Gastroesophageal sphincter (tissue), 3 donors: ENCODE measurements around the gene GDF2.

ENCODE experiments used
- EP300 ChIP-seq: sonication (generic); formaldehyde crosslinking; IDR thresholded peaks from one replicate; pipeline ENCODE4 v1.6.1; 2017; ENCODE audit warnings: antibody characterized with exemption, mild to moderate bottlenecking
- POLR2A ChIP-seq, 2 donors: fragments of 450-650 bp; IDR thresholded peaks; one replicate each; pipeline ENCODE4 v1.6.1; 2017; ENCODE audit warnings: antibody characterized with exemption in 2 of 2, mild to moderate bottlenecking in 2 of 2, moderate library complexity in 1 of 2
- POLR2AphosphoS5 ChIP-seq: sonication (generic); formaldehyde crosslinking; IDR thresholded peaks from one replicate; pipeline ENCODE4 v1.6.1; 2017; ENCODE audit warnings: antibody characterized with exemption
- TF ChIP-seq, protein P1 (sequence below), 4 experiments: fragments of 200-600 bp in 2 of 4; fragments of 450-650 bp in 2 of 4; sonication (generic) in 1 of 4; IDR thresholded peaks; one replicate each; pipeline ENCODE4 v1.5.1; 2017 to 2019; ENCODE audit warnings: antibody characterized with exemption in 4 of 4, mild to moderate bottlenecking in 2 of 4, moderate library complexity in 2 of 4

DNA sequence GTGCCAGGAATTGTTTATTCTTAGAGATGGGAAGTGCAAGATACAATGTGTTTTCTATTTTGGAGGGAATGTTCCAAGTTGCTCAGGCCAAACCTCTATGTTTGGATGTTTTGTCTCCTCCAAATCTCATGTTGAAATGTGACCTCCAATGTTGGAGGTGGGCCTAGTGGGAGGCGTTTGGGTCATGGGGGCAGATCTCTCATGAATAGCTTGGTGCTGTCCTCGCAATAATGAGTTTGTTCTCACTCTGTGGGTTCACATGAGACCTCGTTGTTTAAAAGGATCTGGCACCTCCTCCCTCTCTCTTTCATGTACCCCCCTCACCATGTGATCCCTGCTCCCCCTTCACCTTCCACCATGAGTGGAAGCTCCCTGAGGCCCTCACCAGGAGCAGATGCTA is 30.6 kb upstream of the GDF2 start:
- TF ChIP-seq, protein P1, sequence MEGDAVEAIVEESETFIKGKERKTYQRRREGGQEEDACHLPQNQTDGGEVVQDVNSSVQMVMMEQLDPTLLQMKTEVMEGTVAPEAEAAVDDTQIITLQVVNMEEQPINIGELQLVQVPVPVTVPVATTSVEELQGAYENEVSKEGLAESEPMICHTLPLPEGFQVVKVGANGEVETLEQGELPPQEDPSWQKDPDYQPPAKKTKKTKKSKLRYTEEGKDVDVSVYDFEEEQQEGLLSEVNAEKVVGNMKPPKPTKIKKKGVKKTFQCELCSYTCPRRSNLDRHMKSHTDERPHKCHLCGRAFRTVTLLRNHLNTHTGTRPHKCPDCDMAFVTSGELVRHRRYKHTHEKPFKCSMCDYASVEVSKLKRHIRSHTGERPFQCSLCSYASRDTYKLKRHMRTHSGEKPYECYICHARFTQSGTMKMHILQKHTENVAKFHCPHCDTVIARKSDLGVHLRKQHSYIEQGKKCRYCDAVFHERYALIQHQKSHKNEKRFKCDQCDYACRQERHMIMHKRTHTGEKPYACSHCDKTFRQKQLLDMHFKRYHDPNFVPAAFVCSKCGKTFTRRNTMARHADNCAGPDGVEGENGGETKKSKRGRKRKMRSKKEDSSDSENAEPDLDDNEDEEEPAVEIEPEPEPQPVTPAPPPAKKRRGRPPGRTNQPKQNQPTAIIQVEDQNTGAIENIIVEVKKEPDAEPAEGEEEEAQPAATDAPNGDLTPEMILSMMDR (IDR thresholded peaks at IDR 0.05): no peak
- TF ChIP-seq POLR2AphosphoS5: no peak
- no peak for TF ChIP-seq EP300
- TF ChIP-seq POLR2A (IDR thresholded peaks at IDR 0.05): no peak
